ENCODE data around the gene SLC22A7.
A peak's percentile ranks its signal among the peaks of the same experiment; 100 is the strongest.

Gene SLC22A7

DNA sequence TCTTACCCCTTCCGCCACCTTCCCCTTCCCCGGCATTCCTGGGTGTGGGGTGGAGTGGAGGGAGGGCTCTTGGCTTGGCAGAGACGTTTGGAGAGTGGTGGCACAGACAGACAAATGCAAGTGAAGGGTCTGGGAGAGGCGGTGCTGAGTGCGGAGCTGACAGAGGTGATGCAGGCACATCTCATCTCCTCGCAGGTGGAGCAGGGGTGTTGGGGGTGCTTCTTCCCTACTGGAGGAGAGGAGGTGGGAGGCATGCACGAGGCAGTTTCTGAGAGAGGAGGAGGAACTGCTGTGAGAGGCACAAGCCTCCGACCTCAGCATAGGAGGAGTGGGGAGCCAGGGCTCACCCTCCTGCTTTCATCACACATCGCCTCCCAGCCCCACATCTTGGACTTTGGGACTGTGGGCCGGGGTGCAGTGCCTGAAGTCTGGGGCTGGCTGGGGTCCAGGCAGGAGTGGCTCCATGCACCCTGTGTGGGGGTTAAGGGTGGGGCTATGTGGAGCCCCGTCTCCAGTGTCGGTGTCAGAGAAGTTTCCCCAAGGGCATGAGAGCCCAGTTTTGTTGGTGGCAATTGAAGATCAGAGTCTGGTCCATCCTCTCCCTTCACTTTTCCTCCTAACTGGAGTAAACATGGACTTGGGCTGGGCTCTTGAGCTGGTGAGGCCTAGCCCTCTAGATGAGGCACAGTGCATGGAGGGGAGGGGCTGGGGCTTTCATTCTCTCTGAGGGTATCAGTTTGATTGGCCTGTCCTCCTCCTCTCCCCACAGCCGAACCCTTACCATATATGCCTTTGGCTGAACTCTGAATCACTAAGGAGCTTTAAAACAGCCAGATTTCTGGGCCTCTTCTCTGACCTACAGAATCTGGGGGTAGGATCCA is 20.2 kb upstream of the SLC22A7 start:
- Histone ChIP-seq H3K4me3 (ENCODE audit: insufficient read length, low read depth) (no peak overlapping the region), H3K27me3 (ENCODE audit: insufficient read depth, insufficient read length) (peaks cover 24% of the 10 kb centered on the region), H3K9me3 (ENCODE audit: insufficient read depth, low read length) (no peaks in the 10 kb centered on the region), H3K36me3 (ENCODE audit: insufficient read depth, insufficient read length, low read length) (no peaks in the 10 kb centered on the region), H3K9ac (ENCODE audit: insufficient read length, low read depth) (no peak overlapping the region), H3K4me1 (ENCODE audit: insufficient read depth, insufficient read length) (peaks cover 18% of the 10 kb centered on the region)
- TF ChIP-seq ZNF274 (IDR thresholded peaks at IDR 0.05; ENCODE audit: low read depth, low read length) (no peak), SUZ12 (IDR thresholded peaks at IDR 0.05; ENCODE audit: extremely low read depth, insufficient read depth, insufficient read length) (no peak), YY1 (IDR thresholded peaks at IDR 0.05; ENCODE audit: insufficient read depth, insufficient read length) (no peak)
- no peak for DNase-seq (ENCODE audit: low read depth, low spot score)

DNA sequence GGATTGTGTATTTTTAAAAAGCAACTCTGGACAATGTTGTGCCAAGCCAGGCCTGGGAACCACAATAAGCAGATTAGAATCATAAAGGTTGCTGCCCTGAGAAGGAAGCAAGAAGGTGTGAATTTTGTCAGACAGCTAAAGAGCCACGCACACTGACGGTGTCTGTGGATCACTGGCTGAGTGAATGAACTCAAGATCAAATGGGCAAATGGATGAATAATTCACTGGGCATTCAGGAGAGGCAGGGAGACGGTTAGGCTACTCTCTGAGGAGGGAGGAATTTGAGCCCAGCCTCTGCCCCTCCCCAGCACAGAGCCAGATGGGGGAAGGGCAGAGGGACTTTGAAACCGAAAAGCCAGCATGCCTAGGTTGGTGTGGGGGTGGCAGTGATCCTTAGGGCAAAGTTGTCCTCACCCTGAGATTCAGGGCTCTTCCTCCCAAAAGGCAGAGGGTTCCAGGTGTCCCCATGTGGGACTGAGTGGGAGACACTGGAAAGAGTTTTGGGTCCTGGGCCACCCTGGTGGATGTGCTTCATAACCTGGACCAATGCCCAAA is 19.5 kb upstream of the SLC22A7 start:
- no peak overlapping the region for H3K9ac ChIP-seq (ENCODE audit: insufficient read length, low read depth)
- H3K27me3 ChIP-seq (ENCODE audit: insufficient read depth, insufficient read length) = peaks cover 24% of the 10 kb centered on the region
- H3K4me3 ChIP-seq (ENCODE audit: insufficient read length, low read depth) = no peak overlapping the region
- H3K36me3 ChIP-seq (ENCODE audit: insufficient read depth, insufficient read length, low read length) = no peaks in the 10 kb centered on the region
- no peak for TF ChIP-seq SUZ12 (IDR thresholded peaks at IDR 0.05; ENCODE audit: extremely low read depth, insufficient read depth, insufficient read length)
- H3K4me1 ChIP-seq (ENCODE audit: insufficient read depth, insufficient read length) = peaks cover 18% of the 10 kb centered on the region
- H3K9me3 ChIP-seq (ENCODE audit: insufficient read depth, low read length) = no peaks in the 10 kb centered on the region
- DNase-seq (ENCODE audit: low read depth, low spot score) = no peak

DNA sequence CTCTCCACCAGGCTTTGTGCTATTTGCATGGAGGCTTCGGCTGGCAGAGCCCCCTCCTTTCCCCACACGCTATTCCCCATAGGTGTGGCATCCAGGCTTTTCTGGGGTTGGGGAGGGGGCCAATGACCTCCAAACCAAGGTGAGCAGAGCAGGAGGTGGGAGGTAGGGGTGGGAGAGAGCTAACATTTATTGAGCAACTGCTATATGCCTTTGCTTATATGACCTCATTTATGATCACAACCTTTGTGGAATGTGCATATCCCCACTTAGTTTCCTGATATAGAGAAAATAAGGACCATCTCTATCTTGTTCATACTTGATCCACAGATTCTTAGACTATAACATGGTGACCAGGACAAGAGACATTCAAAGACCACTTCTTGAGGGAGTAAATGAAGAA is 17.8 kb upstream of the SLC22A7 start:
- Histone ChIP-seq H3K27me3 (ENCODE audit: insufficient read depth, insufficient read length) (peaks cover 9% of the 10 kb centered on the region), H3K9ac (ENCODE audit: insufficient read length, low read depth) (peak overlapping the region; percentile 26), H3K4me1 (ENCODE audit: insufficient read depth, insufficient read length) (peaks cover 15% of the 10 kb centered on the region), H3K9me3 (ENCODE audit: insufficient read depth, low read length) (no peaks in the 10 kb centered on the region), H3K4me3 (ENCODE audit: insufficient read length, low read depth) (no peak overlapping the region), H3K36me3 (ENCODE audit: insufficient read depth, insufficient read length, low read length) (no peaks in the 10 kb centered on the region)
- no peak for DNase-seq (ENCODE audit: low read depth, low spot score)
- TF ChIP-seq SUZ12 (IDR thresholded peaks at IDR 0.05; ENCODE audit: extremely low read depth, insufficient read depth, insufficient read length) (no peak), ZNF274 (IDR thresholded peaks at IDR 0.05; ENCODE audit: low read depth, low read length) (no peak), YY1 (IDR thresholded peaks at IDR 0.05; ENCODE audit: insufficient read depth, insufficient read length) (no peak)

DNA sequence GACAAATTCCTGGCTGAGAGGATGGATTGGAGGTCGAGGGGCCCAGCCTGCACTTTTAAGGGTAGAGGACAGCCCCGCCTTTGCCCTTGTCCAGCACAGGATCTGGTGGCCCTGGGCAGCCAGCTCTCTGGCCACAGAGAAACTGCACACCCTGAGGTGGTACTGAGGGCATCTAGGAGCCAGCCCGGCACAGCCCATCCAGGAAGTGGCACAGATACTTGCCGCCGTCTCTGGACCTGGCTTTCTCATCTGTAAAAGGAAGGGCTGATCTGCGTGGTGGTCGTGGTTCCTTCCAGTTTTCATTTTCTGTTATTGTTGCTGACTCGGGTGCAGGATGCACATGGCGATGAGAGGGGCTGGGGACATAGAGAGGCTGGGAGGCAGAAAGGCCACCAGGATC is 16.0 kb upstream of the SLC22A7 start:
- H3K9me3 ChIP-seq (ENCODE audit: insufficient read depth, low read length) = no peaks in the 10 kb centered on the region
- H3K36me3 ChIP-seq (ENCODE audit: insufficient read depth, insufficient read length, low read length) = no peaks in the 10 kb centered on the region
- no peaks in the 10 kb centered on the region for H3K27me3 ChIP-seq (ENCODE audit: insufficient read depth, insufficient read length)
- TF ChIP-seq ZNF274 (IDR thresholded peaks at IDR 0.05; ENCODE audit: low read depth, low read length) = no peak
- TF ChIP-seq YY1 (IDR thresholded peaks at IDR 0.05; ENCODE audit: insufficient read depth, insufficient read length) = no peak
- TF ChIP-seq SUZ12 (IDR thresholded peaks at IDR 0.05; ENCODE audit: extremely low read depth, insufficient read depth, insufficient read length) = no peak
- no peak overlapping the region for H3K4me3 ChIP-seq (ENCODE audit: insufficient read length, low read depth)
- H3K9ac ChIP-seq (ENCODE audit: insufficient read length, low read depth) = no peak overlapping the region
- DNase-seq (ENCODE audit: low read depth, low spot score) = no peak
- H3K4me1 ChIP-seq (ENCODE audit: insufficient read depth, insufficient read length) = peaks cover 19% of the 10 kb centered on the region

DNA sequence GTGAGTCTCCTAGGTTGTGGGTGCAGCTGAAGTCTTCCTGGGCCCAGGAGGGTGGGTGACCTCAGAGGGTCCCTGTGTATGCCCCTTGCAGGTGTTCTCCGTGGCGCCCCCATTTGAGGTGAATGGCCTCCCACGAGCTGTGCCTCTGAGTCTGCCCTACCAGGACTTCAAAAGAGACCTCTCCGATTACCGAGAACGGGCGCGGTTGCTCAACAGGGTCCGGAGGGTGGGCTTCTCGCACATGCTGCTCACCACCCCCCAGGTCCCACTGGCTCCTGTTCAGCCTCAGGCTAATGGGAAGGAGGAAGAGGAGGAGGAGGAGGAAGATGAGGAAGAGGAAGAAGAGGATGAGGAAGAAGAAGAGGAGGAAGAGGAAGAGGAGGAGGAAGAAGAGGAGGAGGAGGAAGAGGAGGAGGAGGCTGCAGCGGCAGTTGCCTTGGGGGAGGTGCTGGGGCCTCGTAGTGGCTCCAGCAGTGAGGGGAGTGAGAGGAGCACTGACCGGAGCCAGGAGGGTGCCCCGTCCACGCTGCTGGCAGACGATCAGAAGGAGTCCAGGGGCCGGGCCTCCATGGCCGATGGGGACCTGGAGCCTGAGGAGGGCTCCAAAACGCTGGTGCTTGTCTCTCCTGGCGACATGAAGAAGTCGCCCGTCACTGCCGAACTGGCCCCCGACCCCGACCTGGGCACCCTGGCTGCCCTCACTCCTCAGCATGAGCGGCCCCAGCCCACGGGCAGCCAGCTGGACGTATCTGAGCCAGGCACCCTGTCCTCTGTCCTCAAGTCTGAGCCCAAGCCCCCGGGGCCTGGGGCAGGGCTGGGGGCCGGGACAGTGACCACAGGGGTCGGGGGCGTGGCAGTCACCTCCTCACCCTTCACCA is 15.2 kb upstream of the SLC22A7 start:
- Histone ChIP-seq H3K36me3 (ENCODE audit: insufficient read depth, insufficient read length, low read length) (no peaks in the 10 kb centered on the region), H3K4me3 (ENCODE audit: insufficient read length, low read depth) (no peak overlapping the region), H3K4me1 (ENCODE audit: insufficient read depth, insufficient read length) (peaks cover 18% of the 10 kb centered on the region), H3K9ac (ENCODE audit: insufficient read length, low read depth) (no peak overlapping the region), H3K27me3 (ENCODE audit: insufficient read depth, insufficient read length) (no peaks in the 10 kb centered on the region), H3K9me3 (ENCODE audit: insufficient read depth, low read length) (no peaks in the 10 kb centered on the region)
- no peak for DNase-seq (ENCODE audit: low read depth, low spot score)
- TF ChIP-seq SUZ12 (IDR thresholded peaks at IDR 0.05; ENCODE audit: extremely low read depth, insufficient read depth, insufficient read length) (no peak), YY1 (IDR thresholded peaks at IDR 0.05; ENCODE audit: insufficient read depth, insufficient read length) (no peak), ZNF274 (IDR thresholded peaks at IDR 0.05; ENCODE audit: low read depth, low read length) (no peak)

DNA sequence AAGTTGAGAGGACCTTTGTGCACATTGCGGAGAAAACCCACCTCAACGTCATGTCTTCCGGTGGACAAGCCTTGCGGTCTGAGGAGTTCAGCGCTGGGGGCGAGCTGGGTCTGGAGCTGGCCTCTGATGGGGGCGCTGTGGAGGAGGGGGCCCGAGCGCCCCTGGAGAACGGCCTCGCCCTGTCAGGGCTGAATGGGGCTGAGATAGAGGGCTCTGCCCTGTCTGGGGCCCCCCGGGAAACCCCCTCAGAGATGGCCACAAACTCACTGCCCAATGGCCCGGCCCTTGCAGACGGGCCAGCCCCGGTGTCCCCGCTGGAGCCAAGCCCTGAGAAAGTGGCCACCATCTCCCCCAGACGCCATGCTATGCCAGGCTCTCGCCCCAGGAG is 14.6 kb upstream of the SLC22A7 start:
- DNase-seq (ENCODE audit: low read depth, low spot score) = no peak
- Histone ChIP-seq H3K9me3 (ENCODE audit: insufficient read depth, low read length) (no peaks in the 10 kb centered on the region), H3K9ac (ENCODE audit: insufficient read length, low read depth) (no peak overlapping the region), H3K27me3 (ENCODE audit: insufficient read depth, insufficient read length) (no peaks in the 10 kb centered on the region), H3K4me1 (ENCODE audit: insufficient read depth, insufficient read length) (peaks cover 16% of the 10 kb centered on the region), H3K4me3 (ENCODE audit: insufficient read length, low read depth) (no peak overlapping the region), H3K36me3 (ENCODE audit: insufficient read depth, insufficient read length, low read length) (no peaks in the 10 kb centered on the region)
- no peak for TF ChIP-seq SUZ12 (IDR thresholded peaks at IDR 0.05; ENCODE audit: extremely low read depth, insufficient read depth, insufficient read length)
- no peak for TF ChIP-seq YY1 (IDR thresholded peaks at IDR 0.05; ENCODE audit: insufficient read depth, insufficient read length)
- no peak for TF ChIP-seq ZNF274 (IDR thresholded peaks at IDR 0.05; ENCODE audit: low read depth, low read length)

DNA sequence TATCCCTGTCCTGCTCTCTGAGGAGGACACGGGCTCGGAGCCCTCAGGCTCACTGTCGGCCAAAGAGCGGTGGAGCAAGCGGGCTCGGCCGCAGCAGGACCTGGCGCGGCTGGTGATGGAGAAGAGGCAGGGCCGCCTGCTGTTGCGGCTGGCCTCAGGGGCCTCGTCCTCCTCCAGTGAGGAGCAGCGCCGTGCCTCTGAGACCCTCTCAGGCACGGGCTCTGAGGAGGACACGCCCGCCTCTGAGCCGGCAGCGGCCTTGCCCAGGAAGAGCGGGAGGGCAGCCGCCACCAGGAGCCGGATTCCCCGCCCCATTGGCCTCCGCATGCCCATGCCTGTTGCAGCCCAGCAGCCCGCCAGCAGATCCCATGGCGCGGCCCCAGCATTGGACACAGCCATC is 14.2 kb upstream of the SLC22A7 start:
- TF ChIP-seq YY1 (IDR thresholded peaks at IDR 0.05; ENCODE audit: insufficient read depth, insufficient read length) (no peak), SUZ12 (IDR thresholded peaks at IDR 0.05; ENCODE audit: extremely low read depth, insufficient read depth, insufficient read length) (no peak), ZNF274 (IDR thresholded peaks at IDR 0.05; ENCODE audit: low read depth, low read length) (no peak)

More for the DNA sequence above, 14.2 kb upstream of the SLC22A7 start:
- no peaks in the 10 kb centered on the region for H3K27me3 ChIP-seq (ENCODE audit: insufficient read depth, insufficient read length)
- H3K9ac ChIP-seq (ENCODE audit: insufficient read length, low read depth) = no peak overlapping the region
- H3K4me1 ChIP-seq (ENCODE audit: insufficient read depth, insufficient read length) = peaks cover 14% of the 10 kb centered on the region
- H3K9me3 ChIP-seq (ENCODE audit: insufficient read depth, low read length) = no peaks in the 10 kb centered on the region
- H3K4me3 ChIP-seq (ENCODE audit: insufficient read length, low read depth) = no peak overlapping the region
- DNase-seq (ENCODE audit: low read depth, low spot score) = no peak
- no peaks in the 10 kb centered on the region for H3K36me3 ChIP-seq (ENCODE audit: insufficient read depth, insufficient read length, low read length)
